Coronary artery (tissue), 2 donors: ENCODE results near the gene ALS2.

Experiments
- DNase-seq: peaks from one replicate; pipeline ENCODE4 v3.0.0-alpha.2; 2017; ENCODE audit warnings: low spot score
- H3K27ac ChIP-seq, 2 donors: fragments of 200-600 bp; sonication (generic); one replicate each; pipeline ENCODE4 v1.5.1; 2016 to 2019
- H3K4me3 ChIP-seq: fragments of 200-600 bp; sonication (generic); 2 replicates; pipeline ENCODE4 v1.5.1; 2016; ENCODE audit warnings: mild to moderate bottlenecking, moderate library complexity
- TF ChIP-seq, protein P1 (sequence below): fragments of 200-600 bp; sonication (generic); IDR thresholded peaks from one replicate; pipeline ENCODE4 v1.5.1; 2019; ENCODE audit warnings: antibody characterized with exemption

Gene ALS2

GRCh38 chr2:201781557-201782051 lies 871 bp upstream of the ALS2 start:
- peak overlapping the region; percentile 99 for H3K4me3 ChIP-seq
- DNase-seq = no peak
- TF ChIP-seq, protein P1, sequence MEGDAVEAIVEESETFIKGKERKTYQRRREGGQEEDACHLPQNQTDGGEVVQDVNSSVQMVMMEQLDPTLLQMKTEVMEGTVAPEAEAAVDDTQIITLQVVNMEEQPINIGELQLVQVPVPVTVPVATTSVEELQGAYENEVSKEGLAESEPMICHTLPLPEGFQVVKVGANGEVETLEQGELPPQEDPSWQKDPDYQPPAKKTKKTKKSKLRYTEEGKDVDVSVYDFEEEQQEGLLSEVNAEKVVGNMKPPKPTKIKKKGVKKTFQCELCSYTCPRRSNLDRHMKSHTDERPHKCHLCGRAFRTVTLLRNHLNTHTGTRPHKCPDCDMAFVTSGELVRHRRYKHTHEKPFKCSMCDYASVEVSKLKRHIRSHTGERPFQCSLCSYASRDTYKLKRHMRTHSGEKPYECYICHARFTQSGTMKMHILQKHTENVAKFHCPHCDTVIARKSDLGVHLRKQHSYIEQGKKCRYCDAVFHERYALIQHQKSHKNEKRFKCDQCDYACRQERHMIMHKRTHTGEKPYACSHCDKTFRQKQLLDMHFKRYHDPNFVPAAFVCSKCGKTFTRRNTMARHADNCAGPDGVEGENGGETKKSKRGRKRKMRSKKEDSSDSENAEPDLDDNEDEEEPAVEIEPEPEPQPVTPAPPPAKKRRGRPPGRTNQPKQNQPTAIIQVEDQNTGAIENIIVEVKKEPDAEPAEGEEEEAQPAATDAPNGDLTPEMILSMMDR = no peak
- H3K27ac ChIP-seq = peak overlapping the region; percentile 82 to 94

GRCh38 chr2:201779901-201780673 lies 646 bp downstream of the ALS2 start:
- Histone ChIP-seq H3K4me3 (peak overlapping the region; percentile 99), H3K27ac (peak overlapping the region; percentile 82 to 94)
- DNase-seq = no peak
- TF ChIP-seq, protein P1 = no peak

- DNase-seq = no peak
- no peak overlapping the region for H3K4me3 ChIP-seq
- TF ChIP-seq, protein P1 = no peak
- no peak overlapping the region for H3K27ac ChIP-seq
These were observed 2.9 kb downstream of the ALS2 start for GRCh38 chr2:201777869-201778268.

GRCh38 chr2:201777043-201777442 lies 3.7 kb downstream of the ALS2 start:
- TF ChIP-seq, protein P1 = no peak
- no peak for DNase-seq

DNA sequence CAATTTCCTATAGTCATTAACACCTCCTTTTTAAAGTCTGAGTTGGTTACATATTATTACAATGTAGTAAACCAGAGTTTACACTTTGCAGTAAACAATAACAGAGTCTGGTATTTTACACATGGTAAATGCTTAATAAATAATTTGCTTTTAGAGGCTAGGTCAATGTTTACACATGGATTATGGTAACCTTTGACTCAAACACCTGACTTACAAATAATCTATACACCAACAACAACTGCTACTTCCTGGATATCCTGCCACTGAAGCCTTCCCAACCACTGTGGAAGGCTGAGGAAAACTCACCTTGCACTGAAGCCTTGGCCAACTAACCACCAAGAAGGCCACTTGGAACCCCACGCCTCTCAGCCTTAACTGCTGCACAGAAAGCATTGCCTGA lies 5.4 kb downstream of the ALS2 start:
- DNase-seq = no peak
- no peak overlapping the region for H3K4me3 ChIP-seq
- TF ChIP-seq, protein P1 = no peak
- no peak overlapping the region for H3K27ac ChIP-seq

More at GRCh38 chr2:201777043-201777442, 3.7 kb downstream of the ALS2 start:
- Histone ChIP-seq H3K4me3 (no peak overlapping the region), H3K27ac (no peak overlapping the region)

DNA sequence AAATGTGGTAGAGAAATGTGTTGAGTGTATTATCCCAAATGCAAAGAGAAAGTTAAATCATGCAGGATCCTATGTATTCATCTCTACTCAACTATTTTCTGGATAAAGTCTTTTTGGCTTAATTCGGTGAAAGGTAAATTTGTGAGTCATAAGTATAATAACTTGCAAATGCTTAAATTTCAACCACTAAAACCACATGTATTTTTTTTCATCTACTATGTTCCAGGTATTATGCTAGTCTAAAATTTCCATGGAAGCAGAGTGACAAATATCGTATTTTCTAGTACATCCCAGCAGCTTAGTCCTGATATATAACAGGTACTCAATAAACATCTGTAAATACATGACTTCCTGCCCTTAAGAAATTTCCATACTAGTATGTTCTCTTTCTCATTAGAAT lies 6.2 kb downstream of the ALS2 start:
- H3K4me3 ChIP-seq = no peak overlapping the region
- TF ChIP-seq, protein P1 = no peak
- H3K27ac ChIP-seq = no peak overlapping the region
- DNase-seq = no peak

- no peak overlapping the region for H3K27ac ChIP-seq
- H3K4me3 ChIP-seq = no peak overlapping the region
- no peak for DNase-seq
- TF ChIP-seq, protein P1 = no peak
These were observed 6.7 kb downstream of the ALS2 start for GRCh38 chr2:201773990-201774389.
